ENCODE measurements around the gene PCDHA9. TPM values are rescaled to one million over a fixed set of nuclear protein-coding genes. Genes with fewer than 3 reads are reported as not detected.
"Not testable (repeated sequence)": the region's sequence is repeated elsewhere in the genome, so short reads cannot be mapped to it uniquely, and the experiment has no call there.

Gene PCDHA9, protein sequence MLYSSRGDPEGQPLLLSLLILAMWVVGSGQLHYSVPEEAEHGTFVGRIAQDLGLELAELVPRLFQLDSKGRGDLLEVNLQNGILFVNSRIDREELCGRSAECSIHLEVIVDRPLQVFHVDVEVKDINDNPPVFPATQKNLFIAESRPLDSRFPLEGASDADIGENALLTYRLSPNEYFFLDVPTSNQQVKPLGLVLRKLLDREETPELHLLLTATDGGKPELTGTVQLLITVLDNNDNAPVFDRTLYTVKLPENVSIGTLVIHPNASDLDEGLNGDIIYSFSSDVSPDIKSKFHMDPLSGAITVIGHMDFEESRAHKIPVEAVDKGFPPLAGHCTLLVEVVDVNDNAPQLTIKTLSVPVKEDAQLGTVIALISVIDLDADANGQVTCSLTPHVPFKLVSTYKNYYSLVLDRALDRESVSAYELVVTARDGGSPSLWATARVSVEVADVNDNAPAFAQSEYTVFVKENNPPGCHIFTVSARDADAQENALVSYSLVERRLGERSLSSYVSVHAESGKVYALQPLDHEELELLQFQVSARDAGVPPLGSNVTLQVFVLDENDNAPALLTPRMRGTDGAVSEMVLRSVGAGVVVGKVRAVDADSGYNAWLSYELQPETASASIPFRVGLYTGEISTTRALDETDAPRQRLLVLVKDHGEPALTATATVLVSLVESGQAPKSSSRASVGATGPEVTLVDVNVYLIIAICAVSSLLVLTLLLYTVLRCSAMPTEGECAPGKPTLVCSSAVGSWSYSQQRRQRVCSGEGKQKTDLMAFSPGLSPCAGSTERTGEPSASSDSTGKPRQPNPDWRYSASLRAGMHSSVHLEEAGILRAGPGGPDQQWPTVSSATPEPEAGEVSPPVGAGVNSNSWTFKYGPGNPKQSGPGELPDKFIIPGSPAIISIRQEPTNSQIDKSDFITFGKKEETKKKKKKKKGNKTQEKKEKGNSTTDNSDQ
- 0.24 TPM for polyA plus RNA-seq
- long read RNA-seq, donor 1: 0 reads
- long read RNA-seq, donor 2: 0 reads
- long read RNA-seq, donor 3: 0 reads
- long read RNA-seq, donor 4: 0 reads
- long read RNA-seq, donor 5, full-length matches to known transcripts: 1 of 1 reads
- long read RNA-seq, donor 5, partial matches to known transcripts: 0 of 1 reads
- long read RNA-seq, donor 5, other reads (novel, unspliced or antisense): 0 of 1 reads
- long read RNA-seq, donor 6: 0 reads
- long read RNA-seq, donor 7: 0 reads
- long read RNA-seq, donor 8: 0 reads
- long read RNA-seq, donor 9: 0 reads
- long read RNA-seq, donor 10: 0 reads
- long read RNA-seq, donor 11: 0 reads

- not testable (repeated sequence) for H3K27ac ChIP-seq (ENCODE audit: low read length); H3K27me3 ChIP-seq (ENCODE audit: control insufficient read depth, insufficient read depth, low read length); H3K4me3 ChIP-seq (ENCODE audit: low read length); DNase-seq; H3K4me1 ChIP-seq (ENCODE audit: control insufficient read depth, insufficient read depth, low read length); H3K36me3 ChIP-seq (ENCODE audit: control insufficient read depth, insufficient read depth, low read length)
- 14% methylated on average over 3 of the region's 48 CpGs for WGBS (ENCODE audit: insufficient coverage, low lambda C conversion rate)
- H3K9me3 ChIP-seq (ENCODE audit: control insufficient read depth, low read depth, low read length): peaks cover 18% of the 10 kb centered on the region
These were observed at the start of gene PCDHA9 for GRCh38 chr5:140848139-140849102. Gene PCDHA9, plus strand, starts transcription at chr5:140848382. Its CDS starts 114 bp downstream, at chr5:140848496.

- peaks cover 2% of the 10 kb centered on the region for H3K27me3 ChIP-seq (ENCODE audit: control insufficient read depth, insufficient read depth, low read length)
- no peak for DNase-seq
- no peak within 1 kb of the TSS for H3K27ac ChIP-seq (ENCODE audit: low read length)
- H3K9me3 ChIP-seq (ENCODE audit: control insufficient read depth, low read depth, low read length): peaks cover 30% of the 10 kb centered on the region
- no peaks in the 10 kb centered on the region for H3K4me1 ChIP-seq (ENCODE audit: control insufficient read depth, insufficient read depth, low read length)
- H3K4me3 ChIP-seq (ENCODE audit: low read length): no peak within 1 kb of the TSS
- no peaks in the 10 kb centered on the region for H3K36me3 ChIP-seq (ENCODE audit: control insufficient read depth, insufficient read depth, low read length)
- 35% methylated on average over 2 of the region's 29 CpGs for WGBS (ENCODE audit: insufficient coverage, low lambda C conversion rate)
These were observed 47.2 kb upstream of the PCDHA9 start, which contains the start of gene PCDHA3 for GRCh38 chr5:140800816-140801493. Gene PCDHA3, plus strand, starts transcription at chr5:140801057.

DNA sequence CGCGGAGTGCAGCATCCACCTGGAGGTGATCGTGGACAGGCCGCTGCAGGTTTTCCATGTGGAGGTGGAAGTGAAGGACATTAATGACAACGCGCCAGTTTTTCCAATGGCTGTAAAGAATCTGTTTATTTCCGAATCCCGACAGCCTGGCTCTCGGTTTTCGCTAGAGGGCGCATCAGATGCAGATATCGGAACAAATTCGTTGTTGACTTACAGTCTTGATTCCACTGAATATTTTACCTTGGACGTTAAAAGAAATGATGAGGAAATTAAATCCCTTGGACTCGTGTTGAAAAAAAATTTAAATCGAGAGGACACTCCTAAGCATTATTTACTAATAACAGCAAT lies 46.7 kb upstream of the PCDHA9 start:
- Histone ChIP-seq H3K4me1 (ENCODE audit: control insufficient read depth, insufficient read depth, low read length) (no peaks in the 10 kb centered on the region), H3K27me3 (ENCODE audit: control insufficient read depth, insufficient read depth, low read length) (peaks cover 2% of the 10 kb centered on the region), H3K4me3 (ENCODE audit: low read length) (no peak overlapping the region), H3K36me3 (ENCODE audit: control insufficient read depth, insufficient read depth, low read length) (no peaks in the 10 kb centered on the region), H3K27ac (ENCODE audit: low read length) (no peak overlapping the region), H3K9me3 (ENCODE audit: control insufficient read depth, low read depth, low read length) (peaks cover 24% of the 10 kb centered on the region)
- no peak for DNase-seq
- 0% methylated on average over 1 of the region's 16 CpGs for WGBS (ENCODE audit: insufficient coverage, low lambda C conversion rate)

DNA sequence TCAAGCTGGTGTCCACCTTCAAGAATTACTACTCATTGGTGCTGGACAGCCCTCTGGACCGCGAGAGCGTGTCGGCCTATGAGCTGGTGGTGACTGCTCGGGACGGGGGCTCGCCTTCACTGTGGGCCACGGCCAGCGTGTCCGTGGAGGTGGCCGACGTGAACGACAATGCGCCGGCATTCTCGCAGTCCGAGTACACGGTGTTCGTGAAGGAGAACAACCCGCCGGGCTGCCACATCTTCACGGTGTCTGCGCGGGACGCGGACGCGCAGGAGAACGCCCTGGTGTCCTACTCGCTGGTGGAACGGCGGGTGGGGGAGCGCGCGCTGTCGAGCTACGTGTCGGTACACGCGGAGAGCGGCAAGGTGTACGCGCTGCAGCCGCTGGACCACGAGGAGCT lies 45.8 kb upstream of the PCDHA9 start:
- H3K36me3 ChIP-seq (ENCODE audit: control insufficient read depth, insufficient read depth, low read length); DNase-seq; H3K27me3 ChIP-seq (ENCODE audit: control insufficient read depth, insufficient read depth, low read length); H3K4me1 ChIP-seq (ENCODE audit: control insufficient read depth, insufficient read depth, low read length); H3K4me3 ChIP-seq (ENCODE audit: low read length); H3K27ac ChIP-seq (ENCODE audit: low read length): not testable (repeated sequence)
- peaks cover 21% of the 10 kb centered on the region for H3K9me3 ChIP-seq (ENCODE audit: control insufficient read depth, low read depth, low read length)
- no CpG with 5 or more reads among the region's 45 CpGs for WGBS (ENCODE audit: insufficient coverage, low lambda C conversion rate)

DNA sequence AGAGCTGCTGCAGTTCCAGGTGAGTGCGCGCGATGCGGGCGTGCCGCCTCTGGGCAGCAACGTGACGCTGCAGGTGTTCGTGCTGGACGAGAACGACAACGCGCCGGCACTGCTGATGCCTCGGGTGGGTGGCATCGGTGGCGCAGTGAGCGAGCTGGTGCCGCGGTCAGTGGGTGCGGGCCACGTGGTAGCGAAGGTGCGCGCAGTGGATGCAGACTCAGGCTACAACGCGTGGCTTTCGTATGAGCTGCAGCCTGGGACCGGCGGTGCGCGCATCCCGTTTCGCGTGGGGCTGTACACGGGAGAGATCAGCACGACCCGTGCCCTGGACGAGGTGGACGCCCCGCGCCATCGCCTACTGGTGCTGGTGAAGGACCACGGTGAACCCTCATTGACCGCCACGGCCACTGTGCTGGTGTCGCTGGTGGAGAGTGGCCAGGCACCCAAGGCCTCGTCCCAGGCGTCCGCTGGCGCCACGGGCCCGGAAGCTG lies 45.4 kb upstream of the PCDHA9 start:
- Histone ChIP-seq H3K27me3 (ENCODE audit: control insufficient read depth, insufficient read depth, low read length) (peaks cover 2% of the 10 kb centered on the region), H3K9me3 (ENCODE audit: control insufficient read depth, low read depth, low read length) (peaks cover 25% of the 10 kb centered on the region), H3K4me3 (ENCODE audit: low read length) (no peak overlapping the region), H3K4me1 (ENCODE audit: control insufficient read depth, insufficient read depth, low read length) (no peaks in the 10 kb centered on the region), H3K27ac (ENCODE audit: low read length) (no peak overlapping the region), H3K36me3 (ENCODE audit: control insufficient read depth, insufficient read depth, low read length) (no peaks in the 10 kb centered on the region)
- no peak for DNase-seq
- no CpG with 5 or more reads among the region's 53 CpGs for WGBS (ENCODE audit: insufficient coverage, low lambda C conversion rate)

DNA sequence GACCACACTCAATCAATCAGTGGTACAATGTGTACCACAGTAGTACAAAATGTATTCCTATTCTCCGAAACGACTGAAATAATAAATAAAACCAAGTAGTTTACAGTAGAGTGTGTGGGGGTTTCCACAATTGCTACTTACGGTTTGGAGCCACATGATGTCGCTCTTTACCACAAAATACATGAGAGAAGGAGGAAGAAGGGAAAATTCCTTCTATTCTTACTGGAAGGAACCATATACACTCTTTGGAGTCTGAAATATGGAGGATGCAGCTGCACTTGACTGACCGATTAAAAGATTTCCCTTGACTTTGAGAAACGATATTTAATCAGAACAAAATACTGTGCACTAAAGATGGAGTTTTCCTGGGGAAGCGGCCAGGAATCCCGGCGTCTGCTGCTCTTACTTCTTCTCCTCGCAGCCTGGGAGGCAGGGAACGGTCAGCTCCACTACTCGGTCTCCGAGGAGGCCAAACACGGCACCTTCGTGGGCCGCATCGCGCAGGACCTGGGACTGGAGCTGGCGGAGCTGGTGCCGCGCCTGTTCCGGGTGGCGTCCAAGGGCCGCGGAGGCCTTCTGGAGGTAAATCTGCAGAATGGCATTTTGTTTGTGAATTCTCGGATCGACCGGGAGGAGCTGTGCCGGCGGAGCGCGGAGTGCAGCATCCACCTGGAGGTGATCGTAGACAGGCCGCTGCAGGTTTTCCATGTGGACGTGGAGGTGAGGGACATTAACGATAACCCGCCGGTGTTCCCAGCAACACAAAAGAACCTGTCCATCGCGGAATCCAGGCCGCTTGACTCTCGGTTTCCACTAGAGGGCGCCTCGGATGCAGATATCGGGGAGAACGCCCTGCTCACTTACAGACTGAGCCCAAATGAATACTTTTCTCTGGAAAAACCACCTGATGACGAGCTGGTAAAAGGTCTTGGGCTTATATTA lies 41.1 kb upstream of the PCDHA9 start, which contains the start of gene PCDHA4:
PCDHA4 (plus strand) TSS at position 235 of the 942 bp plus-strand sequence.
- Histone ChIP-seq H3K36me3 (ENCODE audit: control insufficient read depth, insufficient read depth, low read length) (no peaks in the 10 kb centered on the region), H3K27me3 (ENCODE audit: control insufficient read depth, insufficient read depth, low read length) (peaks cover 2% of the 10 kb centered on the region), H3K27ac (ENCODE audit: low read length) (no peak within 1 kb of the TSS), H3K4me1 (ENCODE audit: control insufficient read depth, insufficient read depth, low read length) (no peaks in the 10 kb centered on the region), H3K9me3 (ENCODE audit: control insufficient read depth, low read depth, low read length) (peaks cover 35% of the 10 kb centered on the region), H3K4me3 (ENCODE audit: low read length) (no peak within 1 kb of the TSS)
- no peak for DNase-seq
- WGBS (ENCODE audit: insufficient coverage, low lambda C conversion rate): no CpG with 5 or more reads among the region's 47 CpGs

GRCh38 chr5:140808241-140808888 lies 39.8 kb upstream of the PCDHA9 start:
- not testable (repeated sequence) for H3K4me3 ChIP-seq (ENCODE audit: low read length); H3K27ac ChIP-seq (ENCODE audit: low read length); H3K27me3 ChIP-seq (ENCODE audit: control insufficient read depth, insufficient read depth, low read length); H3K4me1 ChIP-seq (ENCODE audit: control insufficient read depth, insufficient read depth, low read length); H3K36me3 ChIP-seq (ENCODE audit: control insufficient read depth, insufficient read depth, low read length); DNase-seq
- WGBS (ENCODE audit: insufficient coverage, low lambda C conversion rate): no CpG with 5 or more reads among the region's 62 CpGs
- peaks cover 25% of the 10 kb centered on the region for H3K9me3 ChIP-seq (ENCODE audit: control insufficient read depth, low read depth, low read length)

- no peaks in the 10 kb centered on the region for H3K4me1 ChIP-seq (ENCODE audit: control insufficient read depth, insufficient read depth, low read length)
- H3K9me3 ChIP-seq (ENCODE audit: control insufficient read depth, low read depth, low read length): peaks cover 25% of the 10 kb centered on the region
- no peak overlapping the region for H3K4me3 ChIP-seq (ENCODE audit: low read length)
- H3K27me3 ChIP-seq (ENCODE audit: control insufficient read depth, insufficient read depth, low read length): no peaks in the 10 kb centered on the region
- H3K36me3 ChIP-seq (ENCODE audit: control insufficient read depth, insufficient read depth, low read length): no peaks in the 10 kb centered on the region
- H3K27ac ChIP-seq (ENCODE audit: low read length): no peak overlapping the region
- no CpG with 5 or more reads among the region's 43 CpGs for WGBS (ENCODE audit: insufficient coverage, low lambda C conversion rate)
- no peak for DNase-seq
These were observed 39.3 kb upstream of the PCDHA9 start for GRCh38 chr5:140808889-140809291.

All from large intestine (tissue), 12 donors.